Prostate gland (tissue), 2 donors: ENCODE data around the gene VPS45.

Experiments
- POLR2AphosphoS5 ChIP-seq: sonication (generic); formaldehyde crosslinking; IDR thresholded peaks from one replicate; pipeline ENCODE4 v1.6.1; 2017; ENCODE audit warnings: antibody characterized with exemption
- TF ChIP-seq, protein P1 (sequence below), 4 experiments: fragments of 200-600 bp in 2 of 4; fragments of 450-650 bp in 2 of 4; sonication (generic) in 2 of 4; IDR thresholded peaks; 1 replicate in 3 of 4; 2 replicates in 1 of 4; pipeline ENCODE4 v1.5.1; 2016 to 2019; ENCODE audit warnings: antibody characterized with exemption in 4 of 4, mild to moderate bottlenecking in 2 of 4, moderate library complexity in 2 of 4

- TF ChIP-seq, protein P1, sequence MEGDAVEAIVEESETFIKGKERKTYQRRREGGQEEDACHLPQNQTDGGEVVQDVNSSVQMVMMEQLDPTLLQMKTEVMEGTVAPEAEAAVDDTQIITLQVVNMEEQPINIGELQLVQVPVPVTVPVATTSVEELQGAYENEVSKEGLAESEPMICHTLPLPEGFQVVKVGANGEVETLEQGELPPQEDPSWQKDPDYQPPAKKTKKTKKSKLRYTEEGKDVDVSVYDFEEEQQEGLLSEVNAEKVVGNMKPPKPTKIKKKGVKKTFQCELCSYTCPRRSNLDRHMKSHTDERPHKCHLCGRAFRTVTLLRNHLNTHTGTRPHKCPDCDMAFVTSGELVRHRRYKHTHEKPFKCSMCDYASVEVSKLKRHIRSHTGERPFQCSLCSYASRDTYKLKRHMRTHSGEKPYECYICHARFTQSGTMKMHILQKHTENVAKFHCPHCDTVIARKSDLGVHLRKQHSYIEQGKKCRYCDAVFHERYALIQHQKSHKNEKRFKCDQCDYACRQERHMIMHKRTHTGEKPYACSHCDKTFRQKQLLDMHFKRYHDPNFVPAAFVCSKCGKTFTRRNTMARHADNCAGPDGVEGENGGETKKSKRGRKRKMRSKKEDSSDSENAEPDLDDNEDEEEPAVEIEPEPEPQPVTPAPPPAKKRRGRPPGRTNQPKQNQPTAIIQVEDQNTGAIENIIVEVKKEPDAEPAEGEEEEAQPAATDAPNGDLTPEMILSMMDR (IDR thresholded peaks at IDR 0.05): no peak
- no peak for TF ChIP-seq POLR2AphosphoS5
Measured at GRCh38 chr1:150106341-150106740, 38.8 kb downstream of the VPS45 start.
